Ishikawa (cell line): ENCODE data around the gene SH3BP2.

ENCODE experiments used
- CEBPB ChIP-seq: IDR thresholded peaks from 2 replicates; pipeline ENCODE4 v1.6.1; 2012
- EGR1 ChIP-seq: IDR thresholded peaks from 2 replicates; pipeline ENCODE4 v1.6.1; 2012
- TAF1 ChIP-seq: IDR thresholded peaks from 2 replicates; pipeline ENCODE4 v1.6.1; 2012; ENCODE audit warnings: low read depth, mild to moderate bottlenecking

GRCh38 chr4:2798399-2799223, 5.7 kb downstream of the SH3BP2 start:
- TF ChIP-seq CEBPB = no peak
- TF ChIP-seq TAF1 = no peak
- TF ChIP-seq EGR1 = no peak
